Measurements from ENCODE around the gene ANO7. TPM values are rescaled to one million over a fixed set of nuclear protein-coding genes. Genes with fewer than 3 reads are reported as not detected.
A peak's percentile ranks its signal among the peaks of the same experiment; 100 is the strongest.

Gene ANO7
- polyA plus RNA-seq, 1 of the 3 experiments (the other 2 are of a cell fraction) = 0.81 TPM

GRCh38 chr2:241271706-241272302 lies 83.3 kb downstream of the ANO7 start:
- POLR2A ChIA-PET = interaction anchor here (0.5 kb wide), 1 partner anchor 126 kb away, joined by 3 read pairs; no protein-coding TSS in a partner anchor
- TF ChIP-seq GATA2 (CRISPR knock-in tag; IDR thresholded peaks at IDR 0.05) (no peak), TCF12 (IDR thresholded peaks at IDR 0.05) (no peak), RXRA (IDR thresholded peaks at IDR 0.05; ENCODE audit: borderline replicate concordance, low read depth) (no peak), FOXM1 (IDR thresholded peaks at IDR 0.05; ENCODE audit: low read depth) (no peak), GABPA (IDR thresholded peaks at IDR 0.05; ENCODE audit: low read depth) (no peak), YY1 (IDR thresholded peaks at IDR 0.05; ENCODE audit: low read depth) (no peak), PBX3 (IDR thresholded peaks at IDR 0.05) (no peak; the same call in 1 of the 2 replicates), POLR2AphosphoS5 (IDR thresholded peaks at IDR 0.05; ENCODE audit: low read depth, low read length) (0 out of 2 replicates have a peak, but pooled peaks have one; percentile 9), NRF1 (IDR thresholded peaks at IDR 0.05; ENCODE audit: low read depth, low read length) (no peak), SMC3 (IDR thresholded peaks at IDR 0.05; ENCODE audit: low read depth, low read length) (no peak), FOXJ3 (CRISPR knock-in tag; IDR thresholded peaks at IDR 0.05) (no peak), NFIC (IDR thresholded peaks at IDR 0.05; ENCODE audit: borderline replicate concordance) (no peak), MXI1 (IDR thresholded peaks at IDR 0.05; ENCODE audit: low read depth, low read length) (peak; percentile 89), TAF1 (IDR thresholded peaks at IDR 0.05; ENCODE audit: borderline replicate concordance, low read depth, low read length) (0 out of 2 replicates have a peak, but pooled peaks have one; percentile 51), RFX5 (IDR thresholded peaks at IDR 0.05; ENCODE audit: low read length) (no peak), MEF2A (IDR thresholded peaks at IDR 0.05; ENCODE audit: borderline replicate concordance, low read depth) (no peak), SIN3A (IDR thresholded peaks at IDR 0.05; ENCODE audit: borderline replicate concordance, low read depth, low read length) (0 out of 2 replicates have a peak, but pooled peaks have one; percentile 68), TEAD4 (IDR thresholded peaks at IDR 0.05; ENCODE audit: borderline replicate concordance, insufficient read depth) (no peak), USF1 (IDR thresholded peaks at IDR 0.05; ENCODE audit: borderline replicate concordance, low read depth) (peak; percentile 80)
- TF ChIP-seq, protein P1, sequence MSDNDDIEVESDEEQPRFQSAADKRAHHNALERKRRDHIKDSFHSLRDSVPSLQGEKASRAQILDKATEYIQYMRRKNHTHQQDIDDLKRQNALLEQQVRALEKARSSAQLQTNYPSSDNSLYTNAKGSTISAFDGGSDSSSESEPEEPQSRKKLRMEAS (IDR thresholded peaks at IDR 0.05; ENCODE audit: low read depth) = peak; percentile 81
- TF ChIP-seq, protein P2, sequence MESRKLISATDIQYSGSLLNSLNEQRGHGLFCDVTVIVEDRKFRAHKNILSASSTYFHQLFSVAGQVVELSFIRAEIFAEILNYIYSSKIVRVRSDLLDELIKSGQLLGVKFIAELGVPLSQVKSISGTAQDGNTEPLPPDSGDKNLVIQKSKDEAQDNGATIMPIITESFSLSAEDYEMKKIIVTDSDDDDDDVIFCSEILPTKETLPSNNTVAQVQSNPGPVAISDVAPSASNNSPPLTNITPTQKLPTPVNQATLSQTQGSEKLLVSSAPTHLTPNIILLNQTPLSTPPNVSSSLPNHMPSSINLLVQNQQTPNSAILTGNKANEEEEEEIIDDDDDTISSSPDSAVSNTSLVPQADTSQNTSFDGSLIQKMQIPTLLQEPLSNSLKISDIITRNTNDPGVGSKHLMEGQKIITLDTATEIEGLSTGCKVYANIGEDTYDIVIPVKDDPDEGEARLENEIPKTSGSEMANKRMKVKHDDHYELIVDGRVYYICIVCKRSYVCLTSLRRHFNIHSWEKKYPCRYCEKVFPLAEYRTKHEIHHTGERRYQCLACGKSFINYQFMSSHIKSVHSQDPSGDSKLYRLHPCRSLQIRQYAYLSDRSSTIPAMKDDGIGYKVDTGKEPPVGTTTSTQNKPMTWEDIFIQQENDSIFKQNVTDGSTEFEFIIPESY (IDR thresholded peaks at IDR 0.05; ENCODE audit: borderline replicate concordance, low read depth) = no peak

More at GRCh38 chr2:241271706-241272302, 83.3 kb downstream of the ANO7 start:
- Histone ChIP-seq H3K27ac (ENCODE audit: low read depth in 2 of 2, low read length in 1 of 2) (peak overlapping the region; percentile 69 to 76; a peak in 3 of 4 replicates), H3K36me3 (replicated peaks in 1 of 2; ENCODE audit: control insufficient read depth in 1 of 2, insufficient read depth in 2 of 2, low read length in 1 of 2) (peaks cover 19 to 22% of the 10 kb centered on the region in 2 experiments), H3K9ac (peak overlapping the region; percentile 87), H3K27me3 (ENCODE audit: insufficient read depth) (no peaks in the 10 kb centered on the region), H3K4me2 (peak overlapping the region; percentile 93), H3K9me3 (peaks cover 9% of the 10 kb centered on the region; the same call in 1 of the 2 replicates), H3K79me2 (ENCODE audit: insufficient read depth) (peaks cover 96% of the 10 kb centered on the region), H3K4me3 (ENCODE audit: low read depth in 2 of 2, low read length in 1 of 2) (peak overlapping the region; percentile 77 to 87), H3K9me2 (no peaks in the 10 kb centered on the region), H4K20me1 (ENCODE audit: insufficient read depth) (peaks cover 52% of the 10 kb centered on the region), H3F3A (replicated peaks; ENCODE audit: insufficient read depth) (peaks cover 6% of the 10 kb centered on the region), H2AFZ (ENCODE audit: low read depth) (no peak overlapping the region), H3K4me1 (ENCODE audit: control insufficient read depth in 1 of 2, insufficient read depth in 2 of 2, low read depth in 1 of 2, low read length in 1 of 2) (peaks cover 19 to 38% of the 10 kb centered on the region in 2 experiments; a peak in 3 of 4 replicates)
- peak; percentile 78 for DNase-seq
- CTCF ChIA-PET = no interaction called here
- under 1% methylated on average over 20 of the region's 37 CpGs for WGBS (ENCODE audit: low lambda C conversion rate)

All from SK-N-SH (cell line).